Tibial artery (tissue), 4 donors: Measurements from ENCODE around the gene SRRM5.

Experiments used
- DNase-seq, 2 donors: peaks; one replicate each; pipeline ENCODE4 v3.0.0-alpha.2; 2019
- H3K27ac ChIP-seq, 2 donors: fragments of 200-600 bp; sonication (generic) in 1 of 2; 1 replicate in 1 of 2; 2 replicates in 1 of 2; pipeline ENCODE4 v1.5.1; 2018 to 2019; ENCODE audit warnings: mild to moderate bottlenecking in 1 of 2
- H3K27me3 ChIP-seq, 2 donors: fragments of 200-600 bp; sonication (generic) in 1 of 2; one replicate each; pipeline versions ENCODE4 v1.5.1 to v1.6.0; 2016 to 2019
- H3K36me3 ChIP-seq, 3 donors: fragments of 200-600 bp; sonication (generic) in 2 of 3; one replicate each; pipeline ENCODE4 v1.5.1; 2016 to 2019; ENCODE audit warnings: mild to moderate bottlenecking in 2 of 3
- H3K4me1 ChIP-seq, 4 donors: fragments of 200-600 bp; sonication (generic) in 2 of 4; 1 replicate in 3 of 4; 2 replicates in 1 of 4; pipeline ENCODE4 v1.5.1; 2016 to 2019
- H3K4me3 ChIP-seq, 2 donors: fragments of 200-600 bp; sonication (generic) in 1 of 2; 1 replicate in 1 of 2; 2 replicates in 1 of 2; pipeline ENCODE4 v1.5.1; 2018 to 2019; ENCODE audit warnings: mild to moderate bottlenecking in 2 of 2
- H3K9me3 ChIP-seq, 3 donors: fragments of 200-600 bp; sonication (generic) in 1 of 3; one replicate each; pipeline ENCODE4 v1.5.1; 2016 to 2019
- intact Hi-C: fragments of 100-400 bp; cut with DNase I; formaldehyde crosslinking; loops from one replicate; pipeline ENCODE4 v1.15.0; 2023; ENCODE audit warnings: low total_unique reads
- TF ChIP-seq, protein P1 (sequence below), 2 experiments: fragments of 200-600 bp in 1 of 2; fragments of 450-650 bp in 1 of 2; IDR thresholded peaks; one replicate each; pipeline ENCODE4 v1.5.1; 2017 to 2019; ENCODE audit warnings: antibody characterized with exemption in 2 of 2, mild to moderate bottlenecking in 1 of 2, moderate library complexity in 1 of 2

SRRM5 gene

DNA sequence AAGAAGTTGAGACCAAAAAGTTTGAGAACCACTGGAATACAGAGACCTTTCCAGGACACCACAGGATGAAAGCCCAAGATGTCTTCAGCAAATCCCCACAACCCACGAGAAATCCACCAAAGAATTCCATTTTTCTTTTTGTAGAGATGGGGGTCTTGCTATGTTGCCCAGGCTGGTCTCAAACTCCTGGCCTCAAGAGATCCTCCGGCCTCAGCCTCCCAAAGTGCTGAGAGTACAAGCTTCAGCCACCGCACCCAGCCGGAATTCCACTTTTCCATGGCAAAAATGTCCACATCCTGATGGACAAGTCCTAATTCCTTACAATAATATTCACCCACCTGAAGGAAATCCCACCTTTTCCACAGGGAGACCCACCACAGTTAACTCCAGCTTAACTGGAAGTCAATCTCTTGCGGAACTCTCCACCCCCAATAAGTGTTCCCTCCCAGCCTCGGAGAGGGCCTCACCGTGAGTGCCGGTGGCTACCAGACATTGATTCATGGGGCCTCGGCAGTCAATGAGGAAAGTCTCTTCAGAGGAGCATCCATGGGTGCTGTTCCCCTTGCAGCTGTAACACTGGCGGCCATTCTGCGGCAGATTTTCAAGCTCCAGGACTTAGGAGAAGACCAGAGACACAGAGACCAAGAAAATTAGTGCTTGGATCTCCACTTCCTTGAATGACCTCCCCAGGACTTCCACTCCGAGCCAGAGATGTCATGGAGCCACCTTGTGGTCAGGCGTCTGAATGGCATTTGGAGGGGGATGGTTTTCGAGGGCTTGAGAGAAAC is 40.1 kb downstream of the SRRM5 start:
- intact Hi-C loops, result no loop called here
- TF ChIP-seq, protein P1, sequence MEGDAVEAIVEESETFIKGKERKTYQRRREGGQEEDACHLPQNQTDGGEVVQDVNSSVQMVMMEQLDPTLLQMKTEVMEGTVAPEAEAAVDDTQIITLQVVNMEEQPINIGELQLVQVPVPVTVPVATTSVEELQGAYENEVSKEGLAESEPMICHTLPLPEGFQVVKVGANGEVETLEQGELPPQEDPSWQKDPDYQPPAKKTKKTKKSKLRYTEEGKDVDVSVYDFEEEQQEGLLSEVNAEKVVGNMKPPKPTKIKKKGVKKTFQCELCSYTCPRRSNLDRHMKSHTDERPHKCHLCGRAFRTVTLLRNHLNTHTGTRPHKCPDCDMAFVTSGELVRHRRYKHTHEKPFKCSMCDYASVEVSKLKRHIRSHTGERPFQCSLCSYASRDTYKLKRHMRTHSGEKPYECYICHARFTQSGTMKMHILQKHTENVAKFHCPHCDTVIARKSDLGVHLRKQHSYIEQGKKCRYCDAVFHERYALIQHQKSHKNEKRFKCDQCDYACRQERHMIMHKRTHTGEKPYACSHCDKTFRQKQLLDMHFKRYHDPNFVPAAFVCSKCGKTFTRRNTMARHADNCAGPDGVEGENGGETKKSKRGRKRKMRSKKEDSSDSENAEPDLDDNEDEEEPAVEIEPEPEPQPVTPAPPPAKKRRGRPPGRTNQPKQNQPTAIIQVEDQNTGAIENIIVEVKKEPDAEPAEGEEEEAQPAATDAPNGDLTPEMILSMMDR (IDR thresholded peaks at IDR 0.05), result peak; percentile 65 to 67
- peaks cover 28 to 71% (median 67%) of the 10 kb centered on the region in 3 donors for H3K36me3 ChIP-seq
- H3K9me3 ChIP-seq, result no peaks in the 10 kb centered on the region
- no peak overlapping the region for H3K4me3 ChIP-seq
- peak in 1 of 2 donors; percentile 51 for DNase-seq
- H3K27me3 ChIP-seq, result no peaks in the 10 kb centered on the region
- no peak overlapping the region for H3K27ac ChIP-seq
- H3K4me1 ChIP-seq, result no peaks in the 10 kb centered on the region

DNA sequence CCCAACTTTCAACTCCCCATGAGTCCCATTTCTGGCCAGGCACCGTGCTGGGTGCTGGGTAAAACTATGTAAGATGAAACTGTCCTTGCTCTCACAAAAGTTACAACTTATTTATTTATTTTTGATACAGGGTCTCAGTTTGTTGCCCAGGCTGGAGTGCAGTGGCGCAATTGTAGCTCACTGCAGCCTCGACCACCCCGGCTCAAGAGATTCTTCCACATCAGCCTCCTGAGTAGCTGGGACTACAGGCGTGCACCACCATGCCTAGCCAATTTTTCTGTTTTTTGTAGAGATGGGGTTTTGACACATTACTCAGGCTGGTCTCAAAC is 40.6 kb downstream of the SRRM5 start:
- TF ChIP-seq, protein P1 (IDR thresholded peaks at IDR 0.05), result no peak
- Histone ChIP-seq H3K9me3 (no peaks in the 10 kb centered on the region), H3K4me3 (no peak overlapping the region), H3K27ac (no peak overlapping the region), H3K36me3 (peaks cover 28 to 65% (median 63%) of the 10 kb centered on the region in 3 donors), H3K27me3 (no peaks in the 10 kb centered on the region), H3K4me1 (no peaks in the 10 kb centered on the region)
- intact Hi-C loops, result no loop called here
- no peak for DNase-seq

DNA sequence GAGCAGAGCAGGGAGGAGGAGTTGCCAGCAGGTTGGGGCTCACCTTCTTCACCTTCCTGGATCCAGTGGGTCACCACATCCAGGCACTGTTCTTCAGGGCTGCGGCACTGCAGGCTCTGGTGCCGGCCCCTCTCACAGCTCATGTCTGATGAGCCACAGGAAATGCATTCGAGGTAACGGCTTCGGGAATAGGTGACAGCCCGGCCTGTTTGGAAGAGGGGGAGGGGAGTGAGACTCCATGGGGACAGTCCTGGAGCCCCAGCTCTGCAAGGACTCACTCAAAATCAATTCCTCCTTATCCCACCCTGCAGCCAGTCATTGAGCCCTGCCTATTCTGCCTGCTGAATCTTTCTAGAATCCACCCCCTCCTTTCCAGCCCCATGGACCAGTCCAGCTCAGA is 44.5 kb downstream of the SRRM5 start:
- Histone ChIP-seq H3K9me3 (peaks cover 0 to 4% (median 0%) of the 10 kb centered on the region in 3 donors), H3K36me3 (peaks cover 26 to 45% (median 45%) of the 10 kb centered on the region in 3 donors), H3K4me3 (no peak overlapping the region), H3K27ac (no peak overlapping the region), H3K4me1 (no peaks in the 10 kb centered on the region), H3K27me3 (no peaks in the 10 kb centered on the region)
- no peak for DNase-seq
- intact Hi-C loops, result no loop called here
- TF ChIP-seq, protein P1 (IDR thresholded peaks at IDR 0.05), result no peak

DNA sequence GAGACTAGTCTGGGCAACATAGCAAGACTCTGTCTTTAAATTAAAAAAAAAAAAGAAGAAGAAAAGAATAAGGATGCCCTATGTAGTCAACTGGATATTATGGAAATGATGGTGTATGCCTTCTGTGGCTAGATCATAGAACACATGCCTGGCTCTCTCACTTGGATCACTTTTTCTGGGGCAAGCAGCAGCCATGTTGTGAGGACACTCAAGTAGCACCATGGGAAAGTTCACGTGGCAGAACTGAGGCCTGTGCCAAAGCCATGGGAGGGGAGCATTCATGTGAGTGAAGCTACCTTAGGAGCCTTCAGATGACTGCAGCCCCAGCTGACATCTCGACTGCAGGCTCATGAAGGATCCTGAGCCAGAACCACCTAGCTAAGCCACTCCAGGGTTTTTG is 46.1 kb downstream of the SRRM5 start:
- Histone ChIP-seq H3K36me3 (peaks cover 22 to 39% (median 38%) of the 10 kb centered on the region in 3 donors), H3K4me3 (no peak overlapping the region), H3K27me3 (no peaks in the 10 kb centered on the region), H3K27ac (no peak overlapping the region), H3K4me1 (no peaks in the 10 kb centered on the region), H3K9me3 (peaks cover 0 to 4% (median 0%) of the 10 kb centered on the region in 3 donors)
- DNase-seq, result no peak
- TF ChIP-seq, protein P1 (IDR thresholded peaks at IDR 0.05), result no peak
- intact Hi-C loops, result no loop called here

DNA sequence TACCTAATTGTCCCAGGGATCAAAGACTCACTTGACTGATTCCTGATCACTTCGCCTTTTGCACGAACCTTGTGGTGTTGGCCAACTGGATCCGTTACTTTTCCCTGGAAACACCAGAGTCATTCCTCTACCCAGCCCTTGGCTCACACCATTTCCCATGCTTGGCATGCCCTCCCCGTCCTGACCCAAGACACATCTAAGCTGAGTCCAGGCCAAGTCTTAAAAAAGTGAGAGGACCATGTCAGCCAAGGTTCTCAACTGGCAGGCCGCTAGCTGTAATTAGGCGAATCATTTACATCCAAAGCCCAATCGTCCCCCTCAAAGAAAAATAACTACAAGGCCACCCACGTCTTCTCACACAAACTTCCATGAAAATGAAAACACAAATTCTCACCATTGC is 46.6 kb downstream of the SRRM5 start:
- TF ChIP-seq, protein P1 (IDR thresholded peaks at IDR 0.05), result no peak
- intact Hi-C loops, result no loop called here
- no peaks in the 10 kb centered on the region for H3K4me1 ChIP-seq
- peaks cover 22 to 38% (median 34%) of the 10 kb centered on the region in 3 donors for H3K36me3 ChIP-seq
- no peak overlapping the region for H3K27ac ChIP-seq
- H3K27me3 ChIP-seq, result no peaks in the 10 kb centered on the region
- no peak for DNase-seq
- peaks cover 0 to 4% (median 0%) of the 10 kb centered on the region in 3 donors for H3K9me3 ChIP-seq
- H3K4me3 ChIP-seq, result no peak overlapping the region
